ENCODE measurements around the gene GSDMA. TPM values are rescaled to one million over a fixed set of nuclear protein-coding genes. Genes with fewer than 3 reads are reported as not detected.
"Not testable (repeated sequence)": the region's sequence is repeated elsewhere in the genome, so short reads cannot be mapped to it uniquely, and the experiment has no call there.

The GSDMA gene
- total RNA-seq, 1 donor from 2014 or later: 2.5 TPM

DNA sequence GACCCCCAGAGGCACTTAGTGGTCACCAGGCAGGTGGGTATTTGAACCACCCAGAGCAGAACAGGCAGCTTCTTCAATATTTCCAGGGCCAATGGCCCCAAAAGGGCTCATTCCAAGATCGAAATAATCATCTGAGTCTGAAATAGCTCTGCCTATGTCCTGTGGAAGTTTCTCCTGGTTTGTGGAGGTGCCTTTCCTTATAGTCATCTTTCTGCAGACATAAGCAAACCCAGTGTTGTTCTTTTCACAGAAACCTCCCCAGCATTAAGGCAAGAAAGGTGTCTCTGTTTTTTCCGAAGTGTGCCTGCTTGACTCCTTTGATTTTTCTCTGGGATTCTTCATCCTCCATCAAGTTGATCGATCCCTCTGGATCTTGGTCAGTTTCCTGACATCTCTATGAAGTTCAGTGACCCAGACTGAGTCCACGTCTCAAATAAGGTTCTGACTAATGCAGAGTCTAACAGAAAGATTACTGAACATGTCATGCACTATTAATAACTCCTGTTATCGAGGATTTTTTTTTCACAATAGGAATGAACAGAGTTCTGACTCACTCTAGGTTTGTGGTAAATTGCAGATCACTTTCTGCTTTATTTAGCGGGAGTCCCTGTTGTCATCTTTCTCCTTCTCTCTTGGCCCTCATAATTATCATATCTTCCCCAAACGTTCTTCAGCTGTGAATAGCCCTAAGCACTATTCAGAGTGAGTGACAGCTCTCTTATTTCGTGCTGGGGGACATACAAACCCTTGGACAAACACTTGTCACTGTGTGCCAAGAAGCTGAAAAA, 33.8 kb upstream of the GSDMA start:
- intact Hi-C loops (cut with micrococcal nuclease): loop anchor here (5.0 kb wide), 1 partner anchor 527 kb away; the partner anchor contains the start of gene FBXL20

DNA sequence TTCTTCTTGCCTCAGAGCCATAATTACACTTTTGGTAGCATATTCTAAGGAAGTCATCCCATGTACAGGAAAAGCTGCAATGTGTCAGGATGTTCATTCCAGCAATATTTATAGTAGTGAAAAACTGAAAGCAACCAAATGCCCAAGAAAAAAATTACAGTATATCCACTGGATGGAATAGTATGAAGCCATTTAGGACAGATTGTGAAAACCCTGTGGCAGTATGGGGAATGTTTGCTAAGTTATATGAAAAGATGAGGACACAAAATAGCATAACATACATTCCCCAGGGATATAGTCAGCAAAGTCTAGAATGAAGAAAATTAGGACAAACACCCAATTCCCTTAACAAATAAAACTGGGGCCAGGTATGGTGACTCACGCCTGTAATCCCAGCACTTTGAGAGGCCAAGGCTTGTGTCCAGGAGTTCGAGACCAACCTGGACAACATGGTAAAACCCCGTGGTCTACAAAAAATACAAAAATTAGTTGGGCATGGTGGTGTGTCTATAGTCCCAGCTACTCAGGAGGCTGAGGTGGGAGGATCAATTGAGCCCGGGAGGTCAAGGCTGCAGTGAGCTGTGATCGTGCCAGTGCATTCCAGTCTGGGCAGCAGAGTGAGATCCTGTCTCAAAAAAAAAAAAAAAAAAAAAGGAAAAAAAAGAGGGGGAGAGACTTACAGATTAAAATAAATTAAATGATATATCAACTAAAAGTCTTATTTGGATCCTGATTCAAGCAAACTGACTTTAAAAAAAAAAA, 33.0 kb upstream of the GSDMA start:
- intact Hi-C loops (cut with micrococcal nuclease): loop anchor here (5.0 kb wide), 1 partner anchor 528 kb away; the partner anchor contains the start of gene FBXL20

DNA sequence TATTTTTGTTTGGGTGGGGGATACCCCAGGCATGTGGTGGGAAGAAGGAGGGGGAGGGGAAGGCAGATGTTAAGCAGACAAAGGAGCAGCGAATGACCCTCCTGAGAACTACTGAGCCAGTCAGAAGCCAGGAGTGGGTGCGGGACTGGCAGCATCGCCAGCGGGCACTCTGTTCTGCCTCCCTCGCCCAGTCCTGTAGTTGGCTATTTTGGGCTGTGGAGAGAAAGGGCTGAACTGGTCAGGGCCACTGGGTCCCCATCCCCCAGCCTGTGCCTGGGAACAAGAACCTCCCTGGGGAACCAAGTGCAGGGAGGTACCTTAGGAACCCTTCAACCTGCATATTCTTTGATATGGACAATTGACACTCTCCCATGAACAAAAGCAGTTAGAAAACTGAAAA, 28.9 kb upstream of the GSDMA start:
- intact Hi-C loops (cut with micrococcal nuclease): no loop called here

GRCh38 chr17:39934324-39934723, 28.5 kb upstream of the GSDMA start:
- intact Hi-C loops (cut with micrococcal nuclease): no loop called here

GRCh38 chr17:39935909-39936308, 26.9 kb upstream of the GSDMA start:
- intact Hi-C loops (cut with micrococcal nuclease): no loop called here

- intact Hi-C loops (cut with micrococcal nuclease): no loop called here
These were observed 25.4 kb upstream of the GSDMA start for GRCh38 chr17:39937447-39937846.

- intact Hi-C loops (cut with micrococcal nuclease): no loop called here
These were observed 24.5 kb upstream of the GSDMA start for GRCh38 chr17:39938140-39938869.

DNA sequence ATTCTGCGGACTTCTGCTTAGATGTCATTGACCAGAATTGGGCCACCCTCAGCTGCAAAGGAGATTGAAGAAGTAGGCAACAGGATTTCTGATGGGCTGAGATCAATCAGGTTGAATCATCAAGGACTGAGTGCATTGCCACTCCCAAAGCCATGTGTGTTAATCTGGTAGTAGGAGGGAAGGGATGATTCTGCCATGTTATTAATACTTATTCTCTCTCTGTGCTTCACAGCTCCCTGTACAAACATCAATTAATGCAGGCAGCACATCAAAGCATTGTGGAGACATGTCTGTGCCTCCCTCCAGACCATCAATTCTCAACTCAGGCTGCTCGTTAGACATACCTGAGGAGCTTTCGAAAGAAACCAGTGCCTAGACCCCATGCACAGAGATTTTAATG, 23.7 kb upstream of the GSDMA start:
- intact Hi-C loops (cut with micrococcal nuclease): no loop called here

GRCh38 chr17:39939588-39940419, 23.0 kb upstream of the GSDMA start:
- intact Hi-C loops (cut with micrococcal nuclease): loop anchor here (1.0 kb wide), 3 partner anchors 12 to 40 kb away; partner anchors contain the start of genes LRRC3C, ORMDL3 and PSMD3

DNA sequence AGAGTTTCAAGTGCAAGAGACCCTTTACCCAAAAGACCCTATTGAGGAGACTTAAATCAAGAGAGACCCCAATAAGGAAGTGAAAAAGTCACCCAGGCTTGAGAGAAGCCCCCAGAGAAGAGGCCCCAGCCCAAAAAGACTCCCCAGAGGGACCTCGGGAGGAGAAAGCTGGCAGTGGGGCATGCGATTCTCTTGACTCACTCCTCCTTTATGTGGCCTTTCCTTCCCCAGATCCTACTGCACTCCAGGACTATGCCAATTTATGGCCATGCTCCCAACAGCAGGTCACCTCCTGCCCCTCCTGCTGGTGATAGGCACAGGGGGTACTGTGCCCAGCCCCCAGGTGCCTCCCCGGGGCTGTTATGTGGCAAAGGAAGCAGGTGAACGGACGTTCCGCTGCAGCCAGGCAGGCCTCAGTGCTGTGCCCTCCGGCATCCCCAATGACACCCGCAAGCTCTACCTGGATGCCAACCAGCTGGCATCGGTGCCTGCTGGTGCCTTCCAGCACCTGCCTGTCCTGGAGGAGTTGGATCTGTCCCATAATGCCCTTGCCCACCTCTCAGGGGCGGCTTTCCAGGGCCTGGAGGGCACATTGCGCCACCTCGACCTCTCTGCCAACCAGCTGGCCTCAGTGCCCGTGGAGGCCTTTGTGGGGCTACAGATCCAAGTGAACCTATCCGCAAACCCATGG, 19.0 kb upstream of the GSDMA start:
- intact Hi-C loops (cut with micrococcal nuclease): no loop called here

GRCh38 chr17:39944393-39944711, 18.5 kb upstream of the GSDMA start:
- intact Hi-C loops (cut with micrococcal nuclease): no loop called here

- intact Hi-C loops (cut with micrococcal nuclease): no loop called here
These were observed 16.1 kb upstream of the GSDMA start for GRCh38 chr17:39946551-39947330.

DNA sequence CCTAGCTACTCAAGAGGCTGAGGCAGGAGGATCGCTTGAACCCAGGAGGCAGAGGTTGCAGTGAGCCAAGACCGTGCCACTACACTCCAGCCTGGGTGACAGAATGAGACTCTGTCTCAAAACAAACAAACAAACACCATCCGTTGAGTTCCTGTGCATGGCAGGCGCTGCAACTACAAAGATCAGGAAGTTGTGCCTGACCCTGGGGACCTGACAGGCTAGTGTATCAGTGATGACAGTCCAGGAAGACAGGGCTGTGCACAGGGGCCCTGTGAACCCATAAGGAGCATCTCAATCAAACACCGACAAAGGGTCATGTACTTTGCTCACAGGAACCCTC, 14.3 kb upstream of the GSDMA start:
- intact Hi-C loops (cut with micrococcal nuclease): not testable (repeated sequence)

DNA sequence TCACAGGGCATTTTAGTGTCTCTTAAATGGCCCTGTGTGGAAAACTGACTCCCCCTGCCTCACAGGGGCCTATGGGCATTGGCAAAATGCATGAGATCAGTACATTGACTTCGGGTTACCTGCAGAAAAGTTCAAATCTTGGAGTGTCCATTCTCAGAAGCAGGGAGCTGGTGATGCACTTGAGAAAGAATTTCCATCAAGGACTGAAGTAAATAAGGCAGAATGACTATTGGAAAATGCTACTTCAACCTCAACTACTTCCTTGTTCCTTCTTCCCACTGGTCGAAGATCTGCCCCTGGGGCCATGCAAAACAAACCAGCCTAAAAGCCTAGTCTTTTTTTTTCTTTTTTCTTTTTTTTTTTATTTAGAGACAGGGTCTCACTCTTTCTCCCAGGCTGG, 13.8 kb upstream of the GSDMA start:
- intact Hi-C loops (cut with micrococcal nuclease): no loop called here

GRCh38 chr17:39950871-39951348, 11.9 kb upstream of the GSDMA start:
- intact Hi-C loops (cut with micrococcal nuclease): no loop called here

- intact Hi-C loops (cut with micrococcal nuclease): loop anchor here (1.0 to 2.0 kb wide), 2 partner anchors 12 to 329 kb away; no protein-coding TSS in a partner anchor
These were observed 10.7 kb upstream of the GSDMA start for GRCh38 chr17:39951924-39952679.

GRCh38 chr17:39952680-39953470, 9.9 kb upstream of the GSDMA start:
- intact Hi-C loops (cut with micrococcal nuclease): loop anchor here (1.0 to 2.0 kb wide), 8 partner anchors 13 to 365 kb away; partner anchors contain the start of genes MIEN1, PSMD3 and STARD3

DNA sequence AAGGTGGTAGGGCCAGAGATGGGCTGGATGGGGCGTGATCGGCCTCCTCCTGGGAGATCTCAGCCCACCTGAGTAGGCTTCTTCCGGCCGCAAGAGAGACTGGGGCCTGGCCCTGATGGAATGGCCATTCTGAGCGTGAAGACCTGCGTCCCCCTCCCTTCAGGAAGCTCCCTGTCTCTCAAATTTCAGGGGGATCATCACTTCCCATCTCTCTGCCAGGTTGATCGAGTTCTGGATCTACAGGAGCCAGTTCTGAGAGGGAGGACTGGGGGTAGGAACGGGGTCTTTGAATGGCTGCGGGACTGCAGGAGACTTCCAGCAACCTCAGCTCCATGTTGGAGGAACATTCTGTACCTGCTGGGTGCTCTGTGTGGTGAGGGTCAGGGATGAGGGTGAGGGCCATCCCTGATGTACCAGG, 9.3 kb upstream of the GSDMA start:
- intact Hi-C loops (cut with micrococcal nuclease): loop anchor here (1.0 to 2.0 kb wide), 7 partner anchors 27 to 365 kb away; partner anchors contain the start of genes MIEN1, PSMD3 and STARD3
